NCI-H446 treated with DMSO at 0.1 percent for 48 hours (cell line): ENCODE measurements around the gene MLKL.

Source experiments
- DNase-seq: peaks from one replicate; lab custom pipeline; 2025; lab: John Stamatoyannopoulos, UW

MLKL gene

GRCh38 chr16:74650966-74651567 is 49.6 kb downstream of the MLKL start:
- DNase-seq, result no peak

GRCh38 chr16:74649839-74650504 is 50.7 kb downstream of the MLKL start:
- no peak for DNase-seq

GRCh38 chr16:74641969-74642368 is 58.7 kb downstream of the MLKL start:
- no peak for DNase-seq

GRCh38 chr16:74637742-74638453 is 62.8 kb downstream of the MLKL start:
- DNase-seq, result no peak

- no peak for DNase-seq
Measured at GRCh38 chr16:74635303-74635702, 65.4 kb downstream of the MLKL start.

GRCh38 chr16:74633686-74634085 is 67.0 kb downstream of the MLKL start:
- no peak for DNase-seq

- DNase-seq, result no peak
Measured at GRCh38 chr16:74627506-74628220, 73.0 kb downstream of the MLKL start.

GRCh38 chr16:74626741-74627416 is 73.8 kb downstream of the MLKL start:
- DNase-seq, result no peak

GRCh38 chr16:74625500-74626350 is 74.9 kb downstream of the MLKL start:
- DNase-seq, result no peak

GRCh38 chr16:74623839-74624235 is 76.8 kb downstream of the MLKL start:
- DNase-seq, result no peak

- DNase-seq, result no peak
Measured at GRCh38 chr16:74623214-74623838, 77.3 kb downstream of the MLKL start.

GRCh38 chr16:74622005-74622404 is 78.7 kb downstream of the MLKL start:
- no peak for DNase-seq
